Stimulated activated CD4-positive, alpha-beta T cell treated with anti-CD3 and anti-CD28 coated beads, Interleukin-4, amount 100 ng/mL, for 1 hour (primary cell): Measurements from ENCODE around the gene RHOA.
A peak's percentile ranks its signal among the peaks of the same experiment; 100 is the strongest.

Experiments used
- DNase-seq: peaks from one replicate; pipeline ENCODE4 v3.0.0-alpha.2; 2020

The RHOA gene

DNA sequence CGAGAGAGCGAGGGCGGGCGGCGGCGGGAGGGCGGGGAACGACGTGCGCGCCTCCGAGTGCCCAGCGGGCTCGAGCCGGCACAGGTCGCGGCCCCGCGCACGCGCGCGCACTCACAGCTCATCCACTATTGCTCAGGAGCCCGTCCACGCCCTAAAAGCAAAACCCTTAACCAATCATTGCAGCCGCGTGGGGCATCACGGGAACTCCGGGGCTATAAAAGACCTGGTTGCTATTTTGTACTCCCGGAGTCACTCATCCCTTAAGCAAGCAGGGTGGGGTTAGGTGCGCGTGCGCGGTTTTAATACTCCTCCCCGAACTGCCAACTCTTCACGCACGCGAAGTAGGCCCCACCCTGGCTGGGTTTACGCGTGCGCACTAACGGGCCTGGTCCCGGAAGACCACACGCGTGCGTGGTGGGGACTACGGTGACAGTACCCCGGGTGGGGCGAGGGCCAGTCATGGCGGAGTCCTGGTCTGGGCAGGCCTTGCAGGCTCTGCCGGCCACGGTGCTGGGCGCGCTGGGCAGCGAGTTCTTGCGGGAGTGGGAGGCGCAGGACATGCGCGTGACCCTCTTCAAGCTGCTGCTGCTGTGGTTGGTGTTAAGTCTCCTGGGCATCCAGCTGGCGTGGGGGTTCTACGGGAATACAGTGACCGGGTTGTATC is at the start of gene RHOA, which contains the start of gene TCTA:
Gene RHOA (minus strand): TSS at position 9 of the 664 bp plus-strand sequence. CDS start 36,387 bp downstream, outside the sequence.
Gene TCTA (plus strand): TSS at position 456 of the 664 bp plus-strand sequence. CDS start 4 bp downstream, at position 460.
- peak; percentile 99 for DNase-seq

DNA sequence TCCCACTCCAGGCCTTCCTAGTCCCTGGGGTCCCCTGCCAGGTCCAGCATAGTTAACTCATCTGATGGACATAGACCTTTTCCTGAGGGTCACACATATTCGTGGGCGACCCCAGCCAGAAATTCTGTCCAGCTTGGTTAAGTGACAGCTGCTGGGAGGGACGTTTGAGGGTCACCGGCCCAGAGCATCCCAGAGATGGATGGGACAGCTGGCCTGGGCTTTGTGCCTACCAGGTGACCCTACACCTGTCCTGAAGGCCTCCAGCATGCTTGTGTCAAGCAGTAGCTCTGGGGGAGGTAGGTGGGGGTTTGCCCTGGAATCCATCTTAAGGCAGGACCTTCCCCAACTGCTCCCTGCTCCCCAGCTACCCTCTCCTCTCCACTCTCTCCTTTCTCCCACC is 49.2 kb upstream of the RHOA start:
- no peak for DNase-seq

DNA sequence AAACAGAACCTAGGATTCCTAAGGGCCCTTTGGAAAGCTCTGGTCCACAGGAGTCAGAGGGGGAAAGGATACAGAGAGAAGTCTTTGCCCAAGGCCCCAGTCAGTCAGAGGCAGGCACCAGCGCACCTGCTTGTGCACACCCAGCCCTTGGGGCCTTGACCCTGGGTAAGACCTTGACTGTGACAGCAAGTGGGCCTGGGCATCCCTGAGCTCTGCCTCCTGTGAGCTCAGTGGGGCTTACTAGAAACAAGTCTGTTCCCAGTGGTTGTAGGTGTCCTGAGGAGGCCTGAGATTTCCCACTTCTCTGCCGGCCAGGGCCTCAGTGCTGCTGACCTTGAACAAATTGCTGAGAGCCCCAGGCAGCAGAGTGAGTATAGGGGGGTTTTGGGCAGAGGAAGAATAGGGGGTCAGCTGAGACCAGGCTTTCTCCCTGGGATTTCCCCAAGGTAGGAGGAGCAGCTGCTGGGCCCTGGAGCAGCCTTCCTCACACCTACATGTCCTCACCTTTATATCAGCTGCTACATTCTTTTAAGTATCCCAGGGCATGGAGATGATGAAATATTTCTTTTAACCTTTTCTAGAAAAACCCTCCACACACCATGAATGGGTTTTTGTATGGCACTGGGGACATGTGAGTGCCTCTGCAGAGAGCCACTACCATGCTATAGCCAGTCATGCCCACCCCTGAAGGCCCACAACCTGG is 48.6 kb upstream of the RHOA start:
- DNase-seq: no peak

DNA sequence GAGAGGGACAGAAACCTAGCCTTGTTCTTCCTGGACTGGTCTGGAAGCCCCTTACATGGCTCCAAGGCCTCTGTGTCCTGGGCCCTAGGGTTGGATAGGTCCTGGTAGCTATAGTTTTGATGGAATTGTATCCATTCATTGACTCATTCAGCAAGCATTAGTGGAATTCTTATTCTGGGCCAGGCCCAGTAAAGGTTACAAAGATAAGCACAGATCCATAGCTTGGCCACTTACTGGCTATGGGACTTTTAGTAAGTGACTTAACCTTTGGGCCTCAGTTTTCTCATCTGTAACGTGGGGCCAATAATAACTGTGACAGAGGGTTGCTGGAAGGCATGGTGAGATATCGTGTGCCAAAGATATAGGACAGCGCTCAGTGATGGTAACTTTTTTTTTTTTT is 44.7 kb upstream of the RHOA start:
- DNase-seq: no peak

DNA sequence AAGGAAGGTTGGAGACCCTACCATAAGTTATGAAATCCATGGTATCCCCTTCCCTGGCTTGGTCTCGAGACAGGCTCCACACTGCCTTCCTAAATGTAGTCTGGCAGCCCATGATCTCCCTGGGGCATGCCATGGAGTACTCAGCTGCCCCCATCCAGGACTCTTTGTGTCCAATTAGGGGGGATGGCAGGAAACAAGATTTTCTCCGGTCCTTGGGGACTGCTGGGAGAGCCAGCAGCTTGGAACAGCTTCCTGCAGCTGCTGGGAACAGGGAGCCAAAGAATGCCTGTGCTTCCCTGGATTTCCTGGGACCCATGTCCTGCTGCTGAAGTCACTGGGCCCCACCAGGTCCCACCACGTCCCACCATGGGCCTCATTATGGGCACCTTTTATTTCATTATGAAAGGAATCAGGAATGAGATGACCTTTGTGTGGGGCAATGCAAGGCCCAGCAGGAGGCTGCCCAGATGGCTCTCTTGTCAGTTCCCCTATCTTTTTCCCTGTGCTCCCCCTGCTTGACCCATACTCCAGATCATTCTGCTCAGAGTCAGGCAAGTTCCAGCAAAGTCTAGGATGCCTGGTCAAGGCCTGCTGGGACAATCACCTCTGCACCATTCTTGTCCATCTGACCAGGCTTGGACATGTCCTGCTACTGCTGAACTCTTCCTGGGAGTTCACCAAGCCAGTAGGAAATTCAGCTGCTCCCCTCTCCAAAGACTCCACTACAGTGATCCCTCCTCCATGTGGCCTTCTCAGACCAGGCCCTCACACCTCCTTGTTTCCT is 43.3 kb upstream of the RHOA start:
- no peak for DNase-seq

DNA sequence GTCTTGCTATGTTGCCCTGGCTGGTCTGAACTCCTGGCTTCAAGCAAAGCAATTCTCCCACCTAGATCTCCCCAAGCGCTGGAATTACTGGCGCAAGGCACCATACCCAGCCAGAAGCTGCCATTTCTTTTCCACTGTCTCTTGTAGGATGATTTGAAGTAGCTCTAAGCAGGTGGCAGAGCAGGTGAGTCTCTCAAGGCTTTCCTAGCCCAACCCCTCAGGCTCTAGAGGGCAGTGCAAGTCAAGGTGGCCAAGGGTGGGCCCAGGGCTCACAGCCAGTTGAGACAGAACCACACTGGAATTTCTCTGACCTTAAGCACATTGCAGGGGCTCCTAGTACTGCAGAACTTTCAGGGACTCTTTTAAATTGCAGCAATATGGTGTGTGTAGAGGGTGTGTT is 42.7 kb upstream of the RHOA start:
- DNase-seq: no peak

DNA sequence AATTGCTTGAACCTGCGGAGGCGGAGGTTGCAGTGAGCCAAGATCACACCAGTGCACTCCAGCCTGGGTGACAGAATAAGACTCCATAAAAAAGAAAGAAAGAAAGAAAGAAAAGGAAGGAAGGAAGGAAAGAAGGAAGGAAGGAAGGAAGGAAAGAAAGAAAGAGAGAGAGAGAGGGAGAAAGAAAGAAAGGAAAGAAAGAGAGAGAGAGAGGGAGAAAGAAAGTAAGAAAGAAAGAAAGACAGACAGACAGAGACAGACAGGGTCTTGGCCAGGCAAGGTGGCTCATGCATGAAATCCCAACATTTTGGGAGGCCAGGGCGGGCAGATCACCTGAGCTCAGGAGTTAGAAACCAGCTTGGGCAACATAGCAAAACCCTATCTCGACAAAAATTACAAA is 41.8 kb upstream of the RHOA start:
- no peak for DNase-seq

DNA sequence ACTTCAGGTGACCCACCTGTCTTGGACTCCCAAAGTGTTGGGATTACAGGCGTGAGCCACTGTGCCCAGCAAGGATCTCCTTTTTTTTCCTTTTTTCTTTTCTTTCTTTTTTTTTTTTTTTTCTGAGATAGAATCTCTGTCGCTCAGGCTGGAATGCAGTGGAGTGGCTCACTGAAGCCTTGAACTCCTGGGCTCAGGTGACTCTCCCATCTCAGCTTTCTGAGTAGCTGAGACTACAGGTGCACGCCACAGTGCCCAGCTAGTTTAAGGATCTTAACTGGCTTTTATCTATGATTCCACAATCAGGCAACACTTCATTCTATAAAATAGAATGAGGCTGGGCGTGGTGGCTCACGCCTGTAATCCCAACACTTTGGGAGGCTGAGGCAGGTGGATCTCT is 33.6 kb upstream of the RHOA start:
- DNase-seq: no peak

DNA sequence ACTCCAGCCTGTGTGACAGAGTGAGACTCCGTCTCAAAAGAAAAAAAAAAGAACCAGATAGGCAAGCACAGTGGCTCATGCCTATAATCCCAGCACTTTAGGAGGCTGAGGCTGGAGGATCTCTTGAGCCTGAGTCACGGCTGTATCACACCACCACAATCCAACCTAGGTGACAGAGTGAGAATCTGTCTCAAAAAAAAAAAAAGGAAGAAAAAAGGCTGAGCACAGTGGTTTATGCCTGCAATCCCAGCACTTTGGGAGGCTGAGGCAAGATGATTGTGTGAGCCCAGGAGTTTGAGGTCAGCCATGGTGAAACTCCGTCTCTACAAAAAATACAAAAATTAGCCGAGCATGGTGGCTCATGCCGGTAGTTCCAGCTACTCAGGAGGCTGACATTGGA is 23.0 kb upstream of the RHOA start:
- no peak for DNase-seq

DNA sequence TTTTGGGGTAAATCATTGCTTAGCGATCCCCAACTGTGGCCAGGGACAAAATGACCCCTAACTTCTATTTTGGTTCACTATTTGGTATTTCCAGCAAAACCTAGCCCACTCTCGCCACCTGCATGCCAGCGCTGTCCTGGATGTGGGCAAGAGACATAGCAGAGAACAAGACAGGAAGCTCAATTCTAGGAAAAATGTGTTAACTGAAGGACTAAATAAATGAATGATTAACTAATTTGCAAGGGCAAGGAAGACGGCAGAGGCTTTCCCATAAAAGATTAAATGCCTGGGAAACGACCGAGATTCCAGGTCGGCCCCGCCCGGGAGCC is 16.9 kb upstream of the RHOA start:
- DNase-seq: no peak

DNA sequence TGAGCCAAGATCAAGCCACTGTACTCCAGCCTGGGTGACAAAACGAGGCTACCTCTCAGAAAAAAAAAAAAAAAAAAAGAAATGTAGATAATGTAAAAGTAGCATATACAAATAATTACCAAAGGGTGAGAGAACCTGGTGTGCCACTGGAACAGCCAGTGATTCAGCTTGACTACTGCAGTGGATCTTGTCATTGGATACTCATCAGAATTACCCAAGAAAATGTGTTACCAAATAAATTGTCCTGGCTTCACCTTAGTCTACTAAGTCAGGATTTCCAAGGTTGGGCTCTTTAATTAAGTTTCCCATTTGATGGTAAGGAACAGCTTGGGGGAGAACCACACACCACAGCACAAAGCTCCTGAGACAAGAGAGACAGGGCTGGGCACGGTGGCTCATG is 15.8 kb upstream of the RHOA start:
- no peak for DNase-seq

DNA sequence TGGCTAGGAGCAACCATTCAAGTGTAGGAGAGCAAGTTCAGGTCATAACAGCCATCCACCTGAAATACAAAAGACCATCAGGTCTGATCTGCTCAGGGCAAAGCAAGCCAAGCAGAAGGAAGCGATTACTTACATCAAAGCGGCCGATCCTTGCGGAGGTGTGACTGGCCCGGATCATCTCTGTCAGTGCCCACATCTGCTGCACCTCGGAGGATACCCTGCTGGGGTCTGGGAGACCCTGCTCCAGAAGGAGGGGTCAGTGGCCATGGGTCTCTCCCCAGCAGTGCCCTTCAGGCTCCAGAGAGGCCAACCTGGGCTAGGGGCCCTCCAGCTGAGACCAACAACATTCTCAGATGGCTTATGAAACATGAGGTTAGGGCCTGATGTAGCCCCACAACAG is 13.0 kb upstream of the RHOA start:
- DNase-seq: no peak

DNA sequence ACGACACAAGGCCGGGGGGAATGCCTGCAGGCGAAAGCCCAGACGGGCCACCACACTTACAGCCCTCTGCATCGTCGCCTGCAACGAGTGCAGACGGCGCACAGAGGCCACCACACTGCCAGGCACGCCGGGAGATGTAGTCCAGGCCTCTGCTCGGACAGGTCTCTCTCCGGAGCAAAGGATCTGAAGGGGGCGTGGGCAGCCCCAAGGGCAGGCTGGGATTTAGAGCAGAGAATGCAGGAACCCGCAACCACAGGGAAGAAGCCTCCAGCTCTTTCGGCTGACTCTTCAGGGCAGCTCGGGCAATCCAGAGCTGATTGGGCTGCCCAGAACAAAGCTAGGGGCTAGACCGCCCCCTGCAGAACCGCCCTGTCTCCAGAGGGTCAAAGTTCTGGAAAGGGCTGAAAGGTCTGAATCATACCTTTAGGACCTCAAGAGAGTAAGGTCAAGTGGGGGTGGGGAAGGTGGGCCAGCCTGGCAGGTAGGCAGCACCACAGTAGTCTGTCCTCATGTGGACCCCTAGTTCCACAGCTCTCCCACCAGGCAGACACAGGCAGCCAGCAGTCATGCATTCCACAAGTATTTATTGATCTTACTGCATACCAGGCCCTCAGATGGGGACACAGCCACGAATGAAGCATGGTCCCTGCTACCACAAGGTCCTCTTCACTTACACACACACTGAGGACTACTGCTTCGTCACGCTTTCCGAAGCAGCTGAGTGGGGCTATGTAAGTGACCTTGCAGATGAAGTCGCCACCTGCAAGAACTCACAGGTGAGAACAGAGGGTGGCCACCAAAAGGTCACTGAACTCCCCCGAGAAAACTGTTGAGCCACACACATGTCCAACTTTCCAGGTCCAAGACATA is 10.8 kb upstream of the RHOA start, which contains the start of gene AMT:
Gene AMT (minus strand): TSS at position 95 of the 870 bp plus-strand sequence. CDS start 23 bp downstream, at position 72.
- DNase-seq: no peak

DNA sequence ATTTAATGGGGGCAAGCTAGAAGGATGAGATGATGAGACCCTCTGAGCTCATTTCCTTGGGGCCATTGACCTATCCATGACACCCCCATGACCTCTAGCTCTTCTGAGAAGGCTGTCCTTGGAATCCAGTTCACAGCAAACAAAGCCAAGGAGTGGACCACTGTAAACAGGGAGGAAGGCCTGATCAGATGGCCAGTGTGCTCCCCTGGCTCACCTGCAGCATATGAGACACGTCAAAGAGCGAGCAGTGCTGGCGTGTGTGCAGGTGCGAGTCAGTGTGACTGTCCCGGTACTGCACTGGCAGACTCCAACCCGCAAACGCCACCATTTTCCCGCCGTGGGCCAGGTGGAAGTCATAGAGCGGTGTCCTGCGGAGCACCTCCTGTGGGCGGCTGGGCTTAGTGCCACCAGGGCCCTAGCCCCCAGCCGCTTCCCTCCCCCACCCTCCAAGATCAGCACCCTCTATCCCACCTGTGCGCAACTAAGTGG is 10.2 kb upstream of the RHOA start:
- no peak for DNase-seq

DNA sequence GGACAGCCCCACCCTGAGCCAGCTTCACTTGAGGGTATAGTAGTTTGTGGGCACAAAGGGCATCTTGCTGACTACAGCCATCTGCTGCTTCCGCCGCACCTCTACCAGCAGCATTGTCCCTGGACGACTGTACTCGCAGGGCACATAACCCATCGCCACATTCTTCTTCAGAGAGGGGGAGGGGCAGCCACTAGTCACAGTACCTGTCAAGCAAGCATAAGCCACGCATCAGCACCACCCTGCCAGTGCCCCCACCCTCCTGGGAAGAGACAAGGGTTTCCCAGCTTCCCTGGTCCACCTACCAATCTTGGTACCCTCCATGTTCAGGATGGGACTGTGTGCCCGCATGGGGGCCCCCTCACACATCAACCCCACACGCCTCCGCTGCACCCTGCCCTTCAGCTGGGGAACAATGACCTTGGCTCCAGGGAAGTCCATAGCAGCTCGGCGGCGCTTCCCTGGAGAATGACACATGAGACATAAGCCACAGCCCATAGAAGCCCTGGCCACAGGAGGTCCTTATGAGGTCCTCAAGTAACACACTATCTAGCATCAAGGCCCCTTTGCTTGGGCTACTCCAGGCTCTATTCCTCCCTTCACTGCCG is 5.8 kb upstream of the RHOA start:
- DNase-seq: no peak

DNA sequence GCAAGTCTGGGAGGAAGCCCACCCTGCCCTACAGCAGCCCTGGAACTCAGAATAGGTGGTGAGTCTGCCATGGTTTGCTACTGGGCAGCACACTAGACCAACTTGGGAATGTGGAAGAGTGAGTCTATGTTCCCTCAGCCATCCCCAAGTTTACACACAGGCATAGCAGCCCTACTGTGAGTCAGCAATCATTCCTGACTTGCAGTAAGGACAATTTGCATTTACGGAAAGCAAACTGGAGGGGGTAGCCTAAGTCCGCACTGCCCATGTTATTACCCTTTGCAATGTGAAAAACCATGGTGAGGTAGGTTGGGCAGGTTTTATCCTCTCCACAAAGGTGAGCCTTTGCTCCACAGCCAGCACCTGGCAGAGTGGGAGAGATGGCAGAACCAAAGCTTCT is 5.1 kb upstream of the RHOA start:
- DNase-seq: no peak

DNA sequence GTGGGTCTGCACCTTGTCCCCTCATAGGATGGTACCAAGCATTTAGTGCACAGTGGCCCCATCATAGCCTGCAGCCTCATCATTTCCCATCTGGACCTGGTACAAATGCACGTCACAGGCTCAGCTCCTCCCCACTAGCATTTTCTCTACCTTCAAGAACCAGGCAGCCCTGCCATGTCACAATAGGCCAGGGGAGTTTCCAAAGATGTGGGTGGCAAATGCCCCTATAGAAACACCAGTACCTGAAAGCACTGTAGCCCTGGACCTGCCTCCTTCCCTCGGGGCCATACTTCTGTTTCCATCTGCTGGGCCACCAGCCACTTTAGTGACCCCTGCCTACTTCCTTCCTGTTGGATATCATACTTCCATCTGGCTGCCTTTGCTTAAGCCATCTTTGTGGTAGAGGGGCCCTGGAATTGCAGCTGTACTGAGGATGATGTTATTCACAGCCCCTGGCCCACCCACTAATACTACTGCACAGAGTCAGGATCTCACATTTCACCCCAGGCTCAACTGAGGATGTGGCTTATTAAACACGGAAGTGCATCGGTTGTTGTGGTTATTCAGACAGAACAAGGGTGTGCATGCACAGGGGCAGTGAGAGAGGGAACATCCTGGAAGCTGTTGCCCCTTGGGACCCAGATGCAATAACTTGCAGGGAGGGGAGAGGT is 4.3 kb upstream of the RHOA start:
- peak; percentile 60 for DNase-seq

DNA sequence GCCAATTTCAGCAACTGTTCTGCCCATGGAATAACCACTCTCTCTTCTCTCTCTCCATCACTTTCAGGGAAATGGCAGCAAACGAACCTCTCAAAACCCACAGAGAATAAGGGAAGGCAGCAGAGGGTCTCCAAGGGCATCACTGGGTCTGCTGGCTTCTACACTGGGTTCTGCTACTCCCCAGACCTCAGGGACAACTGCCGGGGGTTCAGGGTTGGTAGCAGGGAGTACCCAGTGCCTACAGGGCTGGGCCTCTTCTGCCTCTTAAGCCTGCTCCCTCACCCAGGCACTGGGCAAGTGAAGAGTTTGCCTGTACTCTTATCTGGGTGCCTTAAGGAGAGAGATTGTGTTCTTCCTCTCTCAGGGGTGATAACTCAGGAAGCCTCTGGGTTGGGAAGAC is 3.0 kb upstream of the RHOA start:
- DNase-seq: no peak

DNA sequence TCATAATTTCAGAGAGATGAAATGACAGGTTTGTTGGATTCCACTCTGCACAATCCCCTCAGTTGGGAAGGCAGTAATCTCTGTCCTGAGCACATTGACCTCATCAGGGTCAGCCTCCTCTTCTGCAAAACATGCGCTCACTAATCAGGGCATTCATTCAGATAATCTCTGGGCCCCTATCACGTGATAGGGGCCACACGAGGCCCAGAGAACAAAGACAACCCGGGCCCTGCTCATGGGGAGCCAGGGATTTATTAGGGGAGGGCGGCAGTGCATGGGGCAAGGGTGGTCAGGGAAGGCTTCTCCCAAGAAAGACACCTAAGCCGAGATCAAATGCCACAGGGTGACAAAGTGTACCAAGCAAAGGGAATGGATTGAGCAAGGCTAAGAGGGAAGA is 1.6 kb upstream of the RHOA start:
- DNase-seq: no peak

DNA sequence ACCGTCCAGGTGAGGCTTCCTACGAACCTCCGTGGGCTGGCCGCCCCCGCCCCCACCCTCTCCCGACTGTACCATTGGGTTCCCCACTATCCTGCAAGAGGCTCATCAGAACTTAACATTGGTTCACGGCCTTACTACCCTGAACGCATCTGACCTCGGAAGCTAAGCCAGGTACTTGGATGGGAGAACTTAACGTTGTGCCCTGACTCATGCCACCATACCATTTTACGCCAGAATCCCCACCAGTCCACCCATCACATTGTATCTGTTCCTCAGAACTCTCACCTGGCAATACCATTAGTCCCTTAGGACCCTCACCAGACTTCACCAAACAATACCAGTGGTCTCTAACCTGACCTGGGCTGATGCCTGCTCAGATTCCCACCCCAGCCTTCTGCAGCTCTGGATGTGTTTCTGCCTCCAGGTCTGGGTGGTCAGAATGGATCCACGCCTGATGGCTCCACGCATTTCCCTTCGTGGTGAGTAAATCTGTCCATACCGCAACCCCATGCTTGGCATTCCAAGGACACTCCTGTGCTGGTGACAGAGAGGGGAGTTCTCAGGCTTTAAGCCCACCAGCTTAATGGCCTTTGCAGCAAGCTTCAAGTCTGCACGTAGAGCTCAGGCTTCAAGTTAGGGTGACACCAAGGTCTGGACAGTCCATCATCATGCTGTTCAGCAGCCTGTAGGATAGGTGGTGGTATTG is 1.0 kb upstream of the RHOA start:
- no peak for DNase-seq

DNA sequence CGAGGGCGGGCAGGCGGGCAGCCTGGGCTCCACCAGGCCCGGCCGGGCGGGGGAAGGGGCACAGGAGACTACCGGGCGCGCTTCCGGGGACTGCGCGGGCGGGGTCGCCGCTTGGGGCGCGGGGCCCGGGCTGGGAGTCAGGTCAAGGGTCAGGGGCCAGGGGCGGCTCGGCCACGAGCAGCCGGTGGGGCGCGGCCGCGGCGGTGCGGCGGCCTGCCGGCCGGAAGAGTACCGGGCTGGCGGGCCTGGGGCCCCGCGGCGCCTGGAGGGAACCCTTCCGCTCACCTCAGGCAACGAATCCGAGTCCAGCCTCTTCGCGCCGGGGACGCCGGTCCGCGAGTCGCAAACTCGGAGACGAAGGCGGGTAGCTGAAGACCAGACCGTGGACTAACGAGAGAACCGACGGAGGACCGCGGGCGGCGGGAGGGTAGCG is 225 bp downstream of the RHOA start:
- DNase-seq: peak; percentile 50
